ENCODE data around the gene OSTF1. TPM values are rescaled to one million over a fixed set of nuclear protein-coding genes. Genes with fewer than 3 reads are reported as not detected.

Gene OSTF1
- polyA plus RNA-seq, 1 donor from 2014 or later, result 8.8 TPM

DNA sequence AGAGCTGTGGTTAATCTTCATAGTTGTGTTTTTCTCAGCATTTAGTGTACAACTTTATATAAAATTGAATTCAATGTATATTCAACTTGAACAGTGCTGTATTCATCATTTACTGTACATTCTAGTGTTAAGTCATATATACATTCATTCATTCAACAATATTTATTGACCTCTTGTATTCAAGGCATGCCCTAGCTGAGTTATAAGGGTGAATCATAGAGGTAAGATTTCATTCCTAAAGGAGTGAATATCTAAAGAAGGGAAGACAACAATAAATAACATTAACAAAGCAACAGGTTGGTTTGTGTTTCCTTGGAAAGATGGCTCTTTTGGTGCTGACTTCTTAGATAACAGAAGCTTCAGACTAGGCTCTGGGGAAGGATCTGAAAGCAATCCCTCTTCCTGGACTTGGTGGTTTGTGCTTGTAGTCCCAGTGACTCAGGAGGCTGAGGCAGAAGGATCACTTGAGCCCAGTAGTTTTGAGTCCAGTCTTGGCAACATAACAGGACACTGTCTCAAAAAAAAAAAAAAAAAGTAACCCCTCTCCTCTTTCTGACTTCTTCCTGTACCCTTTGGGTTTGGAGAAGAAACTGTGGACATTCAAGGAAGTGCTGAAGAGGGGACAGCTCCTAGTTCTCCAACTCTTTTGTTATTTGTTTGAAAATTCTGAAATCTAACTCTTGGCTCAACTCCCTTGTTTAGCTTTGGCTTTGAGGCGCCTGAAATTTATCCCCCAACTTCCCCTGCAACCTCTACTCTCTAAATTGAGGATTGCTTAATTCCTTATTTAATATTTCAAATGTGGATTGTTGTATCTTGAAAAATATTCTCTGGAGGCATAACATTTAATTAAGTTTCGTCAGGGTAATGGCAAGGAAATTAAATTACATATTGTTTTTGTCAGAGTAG is 80.2 kb downstream of the OSTF1 start:
- Histone ChIP-seq H3K9me2 (ENCODE audit: insufficient read depth, low read length) (no peaks in the 10 kb centered on the region), H4K20me1 (ENCODE audit: insufficient read depth) (no peaks in the 10 kb centered on the region), H3K4me2 (ENCODE audit: low read length) (no peak overlapping the region), H3K4me3 (ENCODE audit: low read length) (no peak overlapping the region), H2AFZ (ENCODE audit: low read depth, low read length) (no peak overlapping the region), H3K9ac (ENCODE audit: low read length) (no peak overlapping the region), H3K27me3 (ENCODE audit: insufficient read depth, low read depth, low read length) (no peaks in the 10 kb centered on the region), H3K9me3 (ENCODE audit: low read length) (no peaks in the 10 kb centered on the region), H3K27ac (ENCODE audit: low read length) (no peak overlapping the region), H3F3A (ENCODE audit: insufficient read depth, low read length, poor library complexity, severe bottlenecking) (no peaks in the 10 kb centered on the region), H3K36me3 (ENCODE audit: insufficient read depth, low read length) (no peaks in the 10 kb centered on the region), H3K79me2 (replicated peaks; ENCODE audit: insufficient read depth, low read length) (no peaks in the 10 kb centered on the region)
- TF ChIP-seq POLR2AphosphoS5 (IDR thresholded peaks at IDR 0.05) (no peak), MXI1 (conservative IDR thresholded peaks at IDR 0.05; ENCODE audit: poor library complexity, severe bottlenecking) (no peak), EP300 (conservative IDR thresholded peaks at IDR 0.05; ENCODE audit: poor library complexity, severe bottlenecking) (no peak), EZH2 (IDR thresholded peaks at IDR 0.05; ENCODE audit: borderline replicate concordance, insufficient read depth, low read length, poor library complexity, severe bottlenecking) (no peak), CTCF (IDR thresholded peaks at IDR 0.05; ENCODE audit: poor library complexity, severe bottlenecking) (no peak), TAF1 (IDR thresholded peaks at IDR 0.05; ENCODE audit: low read depth) (no peak), RAD21 (conservative IDR thresholded peaks at IDR 0.05) (no peak), SMC3 (conservative IDR thresholded peaks at IDR 0.05; ENCODE audit: poor library complexity) (no peak)
- TF ChIP-seq, protein P1, sequence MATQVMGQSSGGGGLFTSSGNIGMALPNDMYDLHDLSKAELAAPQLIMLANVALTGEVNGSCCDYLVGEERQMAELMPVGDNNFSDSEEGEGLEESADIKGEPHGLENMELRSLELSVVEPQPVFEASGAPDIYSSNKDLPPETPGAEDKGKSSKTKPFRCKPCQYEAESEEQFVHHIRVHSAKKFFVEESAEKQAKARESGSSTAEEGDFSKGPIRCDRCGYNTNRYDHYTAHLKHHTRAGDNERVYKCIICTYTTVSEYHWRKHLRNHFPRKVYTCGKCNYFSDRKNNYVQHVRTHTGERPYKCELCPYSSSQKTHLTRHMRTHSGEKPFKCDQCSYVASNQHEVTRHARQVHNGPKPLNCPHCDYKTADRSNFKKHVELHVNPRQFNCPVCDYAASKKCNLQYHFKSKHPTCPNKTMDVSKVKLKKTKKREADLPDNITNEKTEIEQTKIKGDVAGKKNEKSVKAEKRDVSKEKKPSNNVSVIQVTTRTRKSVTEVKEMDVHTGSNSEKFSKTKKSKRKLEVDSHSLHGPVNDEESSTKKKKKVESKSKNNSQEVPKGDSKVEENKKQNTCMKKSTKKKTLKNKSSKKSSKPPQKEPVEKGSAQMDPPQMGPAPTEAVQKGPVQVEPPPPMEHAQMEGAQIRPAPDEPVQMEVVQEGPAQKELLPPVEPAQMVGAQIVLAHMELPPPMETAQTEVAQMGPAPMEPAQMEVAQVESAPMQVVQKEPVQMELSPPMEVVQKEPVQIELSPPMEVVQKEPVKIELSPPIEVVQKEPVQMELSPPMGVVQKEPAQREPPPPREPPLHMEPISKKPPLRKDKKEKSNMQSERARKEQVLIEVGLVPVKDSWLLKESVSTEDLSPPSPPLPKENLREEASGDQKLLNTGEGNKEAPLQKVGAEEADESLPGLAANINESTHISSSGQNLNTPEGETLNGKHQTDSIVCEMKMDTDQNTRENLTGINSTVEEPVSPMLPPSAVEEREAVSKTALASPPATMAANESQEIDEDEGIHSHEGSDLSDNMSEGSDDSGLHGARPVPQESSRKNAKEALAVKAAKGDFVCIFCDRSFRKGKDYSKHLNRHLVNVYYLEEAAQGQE (IDR thresholded peaks at IDR 0.05; ENCODE audit: borderline replicate concordance), result no peak

GRCh38 chr9:75169623-75170022 is 81.3 kb downstream of the OSTF1 start:
- Histone ChIP-seq H3K36me3 (ENCODE audit: insufficient read depth, low read length) (no peaks in the 10 kb centered on the region), H3K4me2 (ENCODE audit: low read length) (no peak overlapping the region), H3K79me2 (replicated peaks; ENCODE audit: insufficient read depth, low read length) (no peaks in the 10 kb centered on the region), H3K4me3 (ENCODE audit: low read length) (no peak overlapping the region), H3K9me2 (ENCODE audit: insufficient read depth, low read length) (no peaks in the 10 kb centered on the region), H3K9me3 (ENCODE audit: low read length) (no peaks in the 10 kb centered on the region), H3K9ac (ENCODE audit: low read length) (no peak overlapping the region), H4K20me1 (ENCODE audit: insufficient read depth) (no peaks in the 10 kb centered on the region), H3K27ac (ENCODE audit: low read length) (no peak overlapping the region), H2AFZ (ENCODE audit: low read depth, low read length) (no peak overlapping the region), H3K27me3 (ENCODE audit: insufficient read depth, low read depth, low read length) (no peaks in the 10 kb centered on the region), H3F3A (ENCODE audit: insufficient read depth, low read length, poor library complexity, severe bottlenecking) (no peaks in the 10 kb centered on the region)
- TF ChIP-seq, protein P1 (IDR thresholded peaks at IDR 0.05; ENCODE audit: borderline replicate concordance), result no peak
- TF ChIP-seq CTCF (IDR thresholded peaks at IDR 0.05; ENCODE audit: poor library complexity, severe bottlenecking), result no peak
- TF ChIP-seq TAF1 (IDR thresholded peaks at IDR 0.05; ENCODE audit: low read depth), result no peak
- TF ChIP-seq EZH2 (IDR thresholded peaks at IDR 0.05; ENCODE audit: borderline replicate concordance, insufficient read depth, low read length, poor library complexity, severe bottlenecking), result no peak
